HepG2 (cell line): ENCODE measurements around the gene KRTAP5-4. TPM values are rescaled to one million over a fixed set of nuclear protein-coding genes. Genes with fewer than 3 reads are reported as not detected.
A peak's percentile ranks its signal among the peaks of the same experiment; 100 is the strongest.

Experiments
- BRCA1 ChIP-seq: sonication (generic); formaldehyde crosslinking; IDR thresholded peaks from 2 replicates; pipeline ENCODE4 v1.4.0; 2020; ENCODE audit warnings: missing genetic modification reagents
- CBFB ChIP-seq: sonication (generic); formaldehyde crosslinking; IDR thresholded peaks from 2 replicates; pipeline ENCODE4 v1.4.0; 2020; ENCODE audit warnings: missing genetic modification reagents
- CBX5 ChIP-seq: sonication (generic); formaldehyde crosslinking; IDR thresholded peaks from 2 replicates; pipeline ENCODE4 v1.4.0; 2020; ENCODE audit warnings: missing genetic modification reagents, borderline replicate concordance
- PAX8 ChIP-seq: sonication (generic); formaldehyde crosslinking; IDR thresholded peaks from 2 replicates; pipeline ENCODE4 v1.8.0; 2022; ENCODE audit warnings: mild to moderate bottlenecking, missing genetic modification reagents, borderline replicate concordance
- REL ChIP-seq: sonication (generic); formaldehyde crosslinking; conservative IDR thresholded peaks from 2 replicates; pipeline ENCODE4 v1.8.0; 2022; ENCODE audit warnings: mild to moderate bottlenecking, missing genetic modification reagents, moderate library complexity
- SMAD1 ChIP-seq: sonication (generic); formaldehyde crosslinking; IDR thresholded peaks from 2 replicates; pipeline ENCODE4 v1.4.0; 2020; ENCODE audit warnings: missing genetic modification reagents, low read depth, mild to moderate bottlenecking, borderline replicate concordance
- SP1 ChIP-seq, 2 experiments: fragments of 450-650 bp in 1 of 2; sonication (generic) in 1 of 2; formaldehyde crosslinking in 1 of 2; IDR thresholded peaks; 2 replicates each; pipeline versions ENCODE4 v1.4.0 to v1.6.1; 2016 to 2020; ENCODE audit warnings: missing genetic modification reagents in 1 of 2
- TP53 ChIP-seq: sonication (generic); formaldehyde crosslinking; conservative IDR thresholded peaks from 2 replicates; pipeline ENCODE4 v1.4.0; 2020; ENCODE audit warnings: missing genetic modification reagents
- ZNF143 ChIP-seq: sonication (generic); formaldehyde crosslinking; IDR thresholded peaks from 2 replicates; pipeline ENCODE4 v1.4.0; 2020; ENCODE audit warnings: missing genetic modification reagents
- ZNF24 ChIP-seq: fragments of 450-650 bp; IDR thresholded peaks from 2 replicates; pipeline ENCODE4 v1.6.1; 2017; ENCODE audit warnings: antibody characterized with exemption, mild to moderate bottlenecking
- ZNF674 ChIP-seq: sonication (generic); formaldehyde crosslinking; IDR thresholded peaks from 2 replicates; pipeline ENCODE4 v1.5.0; 2020; ENCODE audit warnings: low read depth, mild to moderate bottlenecking, missing genetic modification reagents
- polyA plus RNA-seq, 8 experiments: library from polyadenylated mRNA; depleted of rRNA in 3 of 8; stranded (reverse) in 7 of 8; unstranded in 1 of 8; fragments of >200 nt; fragmentation: Illumina TruSeq in 4 of 8; extraction: Trizol in 4 of 8; gene quantifications; 2 replicates each; pipeline versions ENCODE4 v1.2.1 to v1.2.3, GENCODE V29; 2011 to 2016; ENCODE audit warnings: low read depth in 4 of 8, missing spikeins in 1 of 8, mixed read lengths in 1 of 8; ENCODE audit not compliant: insufficient read depth in 1 of 8
- total RNA-seq, 5 experiments: library from RNA; depleted of rRNA; stranded (reverse); fragments of >200 nt; fragmentation: Illumina TruSeq; extraction: Trizol; gene quantifications; 2 replicates each; pipeline ENCODE4 v1.2.3, GENCODE V29; 2016; ENCODE audit warnings: low read depth in 1 of 5
- TF ChIP-seq, protein P1 (sequence below): IDR thresholded peaks from 2 replicates; pipeline ENCODE4 v1.6.1; 2012; ENCODE audit warnings: low read length, improper control_type of control experiment
- TF ChIP-seq, protein P2 (sequence below): sonication (generic); IDR thresholded peaks from 2 replicates; pipeline ENCODE4 v1.6.1; 2016; ENCODE audit warnings: low read depth, borderline replicate concordance

Gene KRTAP5-4
- total and polyA plus RNA-seq, 2 of the 13 experiments (the other 11 are each of a cell fraction or from before 2014, with no cell fraction given): not detected

- TF ChIP-seq PAX8 (CRISPR knock-in tag): no peak
- TF ChIP-seq, protein P1, sequence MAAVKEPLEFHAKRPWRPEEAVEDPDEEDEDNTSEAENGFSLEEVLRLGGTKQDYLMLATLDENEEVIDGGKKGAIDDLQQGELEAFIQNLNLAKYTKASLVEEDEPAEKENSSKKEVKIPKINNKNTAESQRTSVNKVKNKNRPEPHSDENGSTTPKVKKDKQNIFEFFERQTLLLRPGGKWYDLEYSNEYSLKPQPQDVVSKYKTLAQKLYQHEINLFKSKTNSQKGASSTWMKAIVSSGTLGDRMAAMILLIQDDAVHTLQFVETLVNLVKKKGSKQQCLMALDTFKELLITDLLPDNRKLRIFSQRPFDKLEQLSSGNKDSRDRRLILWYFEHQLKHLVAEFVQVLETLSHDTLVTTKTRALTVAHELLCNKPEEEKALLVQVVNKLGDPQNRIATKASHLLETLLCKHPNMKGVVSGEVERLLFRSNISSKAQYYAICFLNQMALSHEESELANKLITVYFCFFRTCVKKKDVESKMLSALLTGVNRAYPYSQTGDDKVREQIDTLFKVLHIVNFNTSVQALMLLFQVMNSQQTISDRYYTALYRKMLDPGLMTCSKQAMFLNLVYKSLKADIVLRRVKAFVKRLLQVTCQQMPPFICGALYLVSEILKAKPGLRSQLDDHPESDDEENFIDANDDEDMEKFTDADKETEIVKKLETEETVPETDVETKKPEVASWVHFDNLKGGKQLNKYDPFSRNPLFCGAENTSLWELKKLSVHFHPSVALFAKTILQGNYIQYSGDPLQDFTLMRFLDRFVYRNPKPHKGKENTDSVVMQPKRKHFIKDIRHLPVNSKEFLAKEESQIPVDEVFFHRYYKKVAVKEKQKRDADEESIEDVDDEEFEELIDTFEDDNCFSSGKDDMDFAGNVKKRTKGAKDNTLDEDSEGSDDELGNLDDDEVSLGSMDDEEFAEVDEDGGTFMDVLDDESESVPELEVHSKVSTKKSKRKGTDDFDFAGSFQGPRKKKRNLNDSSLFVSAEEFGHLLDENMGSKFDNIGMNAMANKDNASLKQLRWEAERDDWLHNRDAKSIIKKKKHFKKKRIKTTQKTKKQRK: no peak
- no peak for TF ChIP-seq TP53
- TF ChIP-seq BRCA1: no peak
- no peak; the same call in 1 of the 2 replicates for TF ChIP-seq CBX5 (CRISPR knock-in tag)
- TF ChIP-seq REL: no peak
- TF ChIP-seq ZNF24: no peak
- no peak for TF ChIP-seq CBFB (CRISPR knock-in tag)
- peak; percentile 54; the same call in 1 of the 2 replicates for TF ChIP-seq SMAD1 (CRISPR knock-in tag)
- TF ChIP-seq, protein P2, sequence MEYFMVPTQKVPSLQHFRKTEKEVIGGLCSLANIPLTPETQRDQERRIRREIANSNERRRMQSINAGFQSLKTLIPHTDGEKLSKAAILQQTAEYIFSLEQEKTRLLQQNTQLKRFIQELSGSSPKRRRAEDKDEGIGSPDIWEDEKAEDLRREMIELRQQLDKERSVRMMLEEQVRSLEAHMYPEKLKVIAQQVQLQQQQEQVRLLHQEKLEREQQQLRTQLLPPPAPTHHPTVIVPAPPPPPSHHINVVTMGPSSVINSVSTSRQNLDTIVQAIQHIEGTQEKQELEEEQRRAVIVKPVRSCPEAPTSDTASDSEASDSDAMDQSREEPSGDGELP: peak; percentile 71; the same call in 1 of the 2 replicates
- no peak for TF ChIP-seq ZNF674 (CRISPR knock-in tag)
- TF ChIP-seq ZNF143 (CRISPR knock-in tag): no peak
- no peak for TF ChIP-seq SP1 (IDR thresholded peaks at IDR 0.05)
- TF ChIP-seq SP1 (CRISPR knock-in tag; IDR thresholded peaks at IDR 0.05): no peak
Observed at GRCh38 chr11:1654388-1655167, 32.6 kb upstream of the KRTAP5-4 start (continued).
